Hematopoietic multipotent progenitor cell treated with erythropoietin and hydrocortisone succinate and interleukin-3 and kit ligand, for 15 days (in vitro differentiated cells): ENCODE results near the gene TRPV6.

Experiments
- DNase-seq: peaks from one replicate; pipeline ENCODE4 v3.0.0-alpha.2; 2015; ENCODE audit warnings: low spot score

TRPV6 gene

GRCh38 chr7:142853739-142854371 lies 31.7 kb downstream of the TRPV6 start:
- DNase-seq = peak; percentile 79

- DNase-seq = no peak
Observed at GRCh38 chr7:142851919-142852318, 33.6 kb downstream of the TRPV6 start.

- no peak for DNase-seq
Observed at GRCh38 chr7:142851269-142851668, 34.3 kb downstream of the TRPV6 start.

- no peak for DNase-seq
Observed at GRCh38 chr7:142847353-142847752, 38.2 kb downstream of the TRPV6 start.

GRCh38 chr7:142842251-142842766 lies 43.2 kb downstream of the TRPV6 start:
- no peak for DNase-seq

GRCh38 chr7:142838461-142839213 lies 46.9 kb downstream of the TRPV6 start:
- DNase-seq = peak; percentile 94

- no peak for DNase-seq
Observed at GRCh38 chr7:142836426-142836825, 49.1 kb downstream of the TRPV6 start.

- DNase-seq = peak; percentile 41
Observed at GRCh38 chr7:142835487-142835886, 50.1 kb downstream of the TRPV6 start.

GRCh38 chr7:142833174-142834048 lies 52.1 kb downstream of the TRPV6 start:
- peak; percentile 77 for DNase-seq

- peak; percentile 37 for DNase-seq
Observed at GRCh38 chr7:142832417-142832816, 53.1 kb downstream of the TRPV6 start.

- no peak for DNase-seq
Observed at GRCh38 chr7:142827951-142828500, 57.5 kb downstream of the TRPV6 start.

GRCh38 chr7:142822714-142823113 lies 62.8 kb downstream of the TRPV6 start:
- no peak for DNase-seq
